ENCODE results near the gene MEGF10. TPM values are rescaled to one million over a fixed set of nuclear protein-coding genes. Genes with fewer than 3 reads are reported as not detected.

MEGF10 gene
- total RNA-seq, 1 experiment from 2014 or later = 3.1 TPM

GRCh38 chr5:127369796-127370195, 79.2 kb downstream of the MEGF10 start:
- DNase-seq (ENCODE audit: low read depth) = no peak

GRCh38 chr5:127370631-127371030, 80.0 kb downstream of the MEGF10 start:
- no peak for DNase-seq (ENCODE audit: low read depth)

GRCh38 chr5:127373858-127374491, 83.4 kb downstream of the MEGF10 start:
- DNase-seq (ENCODE audit: low read depth) = no peak

GRCh38 chr5:127375124-127375523, 84.5 kb downstream of the MEGF10 start:
- no peak for DNase-seq (ENCODE audit: low read depth)

- no peak for DNase-seq (ENCODE audit: low read depth)
Measured at GRCh38 chr5:127375544-127376091, 85.0 kb downstream of the MEGF10 start.

GRCh38 chr5:127377651-127378050, 87.1 kb downstream of the MEGF10 start:
- no peak for DNase-seq (ENCODE audit: low read depth)

- no peak for DNase-seq (ENCODE audit: low read depth)
Measured at GRCh38 chr5:127385936-127386335, 95.3 kb downstream of the MEGF10 start.

GRCh38 chr5:127386557-127386956, 96.0 kb downstream of the MEGF10 start:
- DNase-seq (ENCODE audit: low read depth) = peak; percentile 63

GRCh38 chr5:127389601-127390000, 99.0 kb downstream of the MEGF10 start:
- no peak for DNase-seq (ENCODE audit: low read depth)

- no peak for DNase-seq (ENCODE audit: low read depth)
Measured at GRCh38 chr5:127392762-127393161, 102.2 kb downstream of the MEGF10 start.

GRCh38 chr5:127396490-127397155, 106.0 kb downstream of the MEGF10 start:
- DNase-seq (ENCODE audit: low read depth) = no peak

GRCh38 chr5:127398508-127398907, 107.9 kb downstream of the MEGF10 start:
- DNase-seq (ENCODE audit: low read depth) = no peak

GRCh38 chr5:127399068-127399467, 108.5 kb downstream of the MEGF10 start:
- DNase-seq (ENCODE audit: low read depth) = no peak

- DNase-seq (ENCODE audit: low read depth) = no peak
Measured at GRCh38 chr5:127400539-127400938, 109.9 kb downstream of the MEGF10 start.

- no peak for DNase-seq (ENCODE audit: low read depth)
Measured at GRCh38 chr5:127400946-127401670, 110.5 kb downstream of the MEGF10 start.

GRCh38 chr5:127402361-127402760, 111.8 kb downstream of the MEGF10 start:
- DNase-seq (ENCODE audit: low read depth) = no peak

- DNase-seq (ENCODE audit: low read depth) = no peak
Measured at GRCh38 chr5:127404190-127404589, 113.6 kb downstream of the MEGF10 start.

GRCh38 chr5:127406326-127407121, 115.9 kb downstream of the MEGF10 start:
- peak; percentile 32 for DNase-seq (ENCODE audit: low read depth)

GRCh38 chr5:127409246-127409917, 118.8 kb downstream of the MEGF10 start:
- DNase-seq (ENCODE audit: low read depth) = no peak

- DNase-seq (ENCODE audit: low read depth) = no peak
Measured at GRCh38 chr5:127409921-127410675, 119.5 kb downstream of the MEGF10 start.

Measured in M059J (cell line).